Loucy (cell line): ENCODE data around the gene ALS2CL.

ENCODE experiments used
- H2AFZ ChIP-seq: fragments of 200-600 bp; sonication (generic); 2 replicates; pipeline ENCODE4 v1.6.0; 2016; ENCODE audit warnings: antibody characterized with exemption, mild to moderate bottlenecking, low read length, moderate library complexity
- H3F3A ChIP-seq: fragments of 200-600 bp; 2 replicates; pipeline ENCODE4 v1.6.0; 2016; ENCODE audit warnings: antibody characterized with exemption, low read depth, mild to moderate bottlenecking
- H3K27me3 ChIP-seq: fragments of 200-600 bp; sonication (generic); 2 replicates; pipeline ENCODE4 v1.6.1; 2014; ENCODE audit warnings: low read length, mild to moderate bottlenecking; ENCODE audit not compliant: insufficient read depth, poor library complexity, severe bottlenecking
- H3K36me3 ChIP-seq: fragments of 200-600 bp; sonication (generic); 2 replicates; pipeline ENCODE4 v1.6.1; 2016; ENCODE audit warnings: low read length; ENCODE audit not compliant: insufficient read depth
- H3K4me1 ChIP-seq: fragments of 200-600 bp; sonication (generic); 2 replicates; pipeline ENCODE4 v1.5.1; 2014; ENCODE audit warnings: low read length, mild to moderate bottlenecking; ENCODE audit not compliant: insufficient read depth, poor library complexity, severe bottlenecking
- H3K4me2 ChIP-seq: fragments of 200-600 bp; sonication (generic); 2 replicates; pipeline ENCODE4 v1.6.0; 2014; ENCODE audit warnings: antibody characterized with exemption, low read length, low read depth, mild to moderate bottlenecking; ENCODE audit not compliant: poor library complexity, severe bottlenecking
- H3K4me3 ChIP-seq: fragments of 200-600 bp; sonication (generic); 2 replicates; pipeline ENCODE4 v1.5.1; 2014; ENCODE audit warnings: low read length, mild to moderate bottlenecking, mixed read lengths; ENCODE audit not compliant: poor library complexity, severe bottlenecking
- H3K79me2 ChIP-seq: fragments of 200-600 bp; sonication (generic); 2 replicates; pipeline ENCODE4 v1.6.1; 2014; ENCODE audit warnings: low read length; ENCODE audit not compliant: insufficient read depth
- H3K9ac ChIP-seq: fragments of 200-600 bp; sonication (generic); 2 replicates; pipeline ENCODE4 v1.6.0; 2014; ENCODE audit warnings: mild to moderate bottlenecking, low read depth, low read length, moderate library complexity; ENCODE audit not compliant: poor library complexity, severe bottlenecking
- H3K9me2 ChIP-seq: fragments of 200-600 bp; sonication (generic); replicated peaks from 2 replicates; pipeline ENCODE4 v1.6.1; 2016; ENCODE audit warnings: low read depth, low read length, mixed read lengths
- H3K9me3 ChIP-seq: fragments of 200-600 bp; sonication (generic); 2 replicates; pipeline ENCODE4 v1.6.1; 2014; ENCODE audit warnings: mild to moderate bottlenecking, antibody characterized with exemption, low read length, low read depth; ENCODE audit not compliant: insufficient read depth
- H4K20me1 ChIP-seq: fragments of 200-600 bp; sonication (generic); 2 replicates; pipeline ENCODE4 v1.6.0; 2014; ENCODE audit warnings: antibody characterized with exemption, low read length, mild to moderate bottlenecking; ENCODE audit not compliant: insufficient read depth, poor library complexity, severe bottlenecking
- CTCF ChIP-seq: fragments of 200-600 bp; sonication (generic); conservative IDR thresholded peaks from 2 replicates; pipeline ENCODE4 v1.5.1; 2014; ENCODE audit warnings: mild to moderate bottlenecking, antibody characterized with exemption, low read length
- EZH2phosphoT487 ChIP-seq: fragments of 200-600 bp; IDR thresholded peaks from 2 replicates; pipeline ENCODE4 v1.6.1; 2018; ENCODE audit warnings: antibody characterized with exemption, mild to moderate bottlenecking, moderate library complexity, borderline replicate concordance

The ALS2CL gene

GRCh38 chr3:46703013-46703520 lies 9.6 kb upstream of the ALS2CL start:
- Histone ChIP-seq H3K4me3 (no peak overlapping the region), H3K9ac (no peak overlapping the region), H4K20me1 (no peaks in the 10 kb centered on the region), H2AFZ (no peak overlapping the region), H3K36me3 (no peaks in the 10 kb centered on the region), H3F3A (no peaks in the 10 kb centered on the region), H3K79me2 (no peaks in the 10 kb centered on the region), H3K9me3 (no peaks in the 10 kb centered on the region), H3K4me2 (no peak overlapping the region), H3K4me1 (no peaks in the 10 kb centered on the region), H3K9me2 (no peaks in the 10 kb centered on the region), H3K27me3 (no peaks in the 10 kb centered on the region)
- TF ChIP-seq CTCF (no peak), EZH2phosphoT487 (no peak)

GRCh38 chr3:46702246-46703012 lies 8.9 kb upstream of the ALS2CL start:
- Histone ChIP-seq H3K9me2 (no peaks in the 10 kb centered on the region), H3K79me2 (no peaks in the 10 kb centered on the region), H3F3A (no peaks in the 10 kb centered on the region), H3K4me3 (no peak overlapping the region), H3K36me3 (no peaks in the 10 kb centered on the region), H2AFZ (no peak overlapping the region), H3K4me1 (no peaks in the 10 kb centered on the region), H3K9ac (no peak overlapping the region), H3K9me3 (no peaks in the 10 kb centered on the region), H3K4me2 (no peak overlapping the region), H3K27me3 (no peaks in the 10 kb centered on the region), H4K20me1 (no peaks in the 10 kb centered on the region)
- TF ChIP-seq EZH2phosphoT487 = no peak
- no peak for TF ChIP-seq CTCF

GRCh38 chr3:46701181-46701939 lies 7.9 kb upstream of the ALS2CL start, which contains the start of gene TMIE:
Gene TMIE, plus strand, starts transcription at chr3:46701392. Its CDS starts 96 bp downstream, at chr3:46701488.
- no peaks in the 10 kb centered on the region for H3K27me3 ChIP-seq
- H3K9me2 ChIP-seq = no peaks in the 10 kb centered on the region
- H3K4me1 ChIP-seq = peaks cover 3% of the 10 kb centered on the region
- no peak within 1 kb of the TSS for H3K4me2 ChIP-seq
- H4K20me1 ChIP-seq = no peaks in the 10 kb centered on the region
- H3K9me3 ChIP-seq = no peaks in the 10 kb centered on the region
- no peak within 1 kb of the TSS for H3K9ac ChIP-seq
- TF ChIP-seq CTCF = no peak
- no peak within 1 kb of the TSS for H3K4me3 ChIP-seq
- no peaks in the 10 kb centered on the region for H3F3A ChIP-seq
- no peaks in the 10 kb centered on the region for H3K79me2 ChIP-seq
- no peak within 1 kb of the TSS for H2AFZ ChIP-seq
- H3K36me3 ChIP-seq = no peaks in the 10 kb centered on the region
